HepG2 (cell line): ENCODE measurements around the gene ZC3H18. TPM values are rescaled to one million over a fixed set of nuclear protein-coding genes. Genes with fewer than 3 reads are reported as not detected.

ENCODE experiments used
- BHLHE40 ChIP-seq: IDR thresholded peaks from 2 replicates; pipeline ENCODE4 v1.6.1; 2011; ENCODE audit warnings: low read length, improper control_type of control experiment
- DPF2 ChIP-seq: sonication (generic); formaldehyde crosslinking; IDR thresholded peaks from 2 replicates; pipeline ENCODE4 v1.4.0; 2020; ENCODE audit warnings: mild to moderate bottlenecking, low read depth, missing genetic modification reagents, borderline replicate concordance
- FLYWCH1 ChIP-seq: sonication (generic); formaldehyde crosslinking; IDR thresholded peaks from 2 replicates; pipeline ENCODE4 v1.8.1; 2023; ENCODE audit warnings: mild to moderate bottlenecking, missing genetic modification reagents
- HOXA7 ChIP-seq: sonication (generic); formaldehyde crosslinking; IDR thresholded peaks from 2 replicates; pipeline ENCODE4 v1.8.1; 2022; ENCODE audit warnings: mild to moderate bottlenecking, missing genetic modification reagents, moderate library complexity
- MTA1 ChIP-seq: sonication (generic); formaldehyde crosslinking; IDR thresholded peaks from 2 replicates; pipeline ENCODE4 v1.4.0; 2020; ENCODE audit warnings: missing genetic modification reagents, mild to moderate bottlenecking, borderline replicate concordance
- NONO ChIP-seq, 2 experiments: fragments of 450-650 bp in 1 of 2; sonication (generic) in 1 of 2; formaldehyde crosslinking in 1 of 2; IDR thresholded peaks in 1 of 2; conservative IDR thresholded peaks in 1 of 2; 2 replicates each; pipeline versions ENCODE4 v1.6.1 to v1.8.0; 2017 to 2022; ENCODE audit warnings: mild to moderate bottlenecking in 1 of 2, missing genetic modification reagents in 1 of 2, moderate library complexity in 1 of 2
- XBP1 ChIP-seq: sonication (generic); formaldehyde crosslinking; IDR thresholded peaks from 2 replicates; pipeline ENCODE4 v1.5.0; 2020; ENCODE audit warnings: missing genetic modification reagents
- ZNF337 ChIP-seq: sonication (generic); formaldehyde crosslinking; IDR thresholded peaks from 2 replicates; pipeline ENCODE4 v1.5.1; 2020; ENCODE audit warnings: missing genetic modification reagents, low read depth, mild to moderate bottlenecking, borderline replicate concordance
- ZNF672 ChIP-seq: sonication (generic); formaldehyde crosslinking; IDR thresholded peaks from 2 replicates; pipeline ENCODE4 v1.8.1; 2022; ENCODE audit warnings: missing genetic modification reagents
- polyA plus RNA-seq, 8 experiments: library from polyadenylated mRNA; depleted of rRNA in 3 of 8; stranded (reverse) in 7 of 8; unstranded in 1 of 8; fragments of >200 nt; fragmentation: Illumina TruSeq in 4 of 8; extraction: Trizol in 4 of 8; gene quantifications; 2 replicates each; pipeline versions ENCODE4 v1.2.1 to v1.2.3, GENCODE V29; 2011 to 2016; ENCODE audit warnings: low read depth in 4 of 8, missing spikeins in 1 of 8, mixed read lengths in 1 of 8; ENCODE audit not compliant: insufficient read depth in 1 of 8
- total RNA-seq, 5 experiments: library from RNA; depleted of rRNA; stranded (reverse); fragments of >200 nt; fragmentation: Illumina TruSeq; extraction: Trizol; gene quantifications; 2 replicates each; pipeline ENCODE4 v1.2.3, GENCODE V29; 2016; ENCODE audit warnings: low read depth in 1 of 5
- TF ChIP-seq, protein P1 (sequence below): sonication (generic); formaldehyde crosslinking; IDR thresholded peaks from one replicate; pipeline ENCODE4 v1.5.1; 2020; ENCODE audit warnings: mild to moderate bottlenecking, missing genetic modification reagents; ENCODE audit errors: not compliant biosample characterization
- TF ChIP-seq, protein P2 (sequence below): sonication (generic); formaldehyde crosslinking; IDR thresholded peaks from 2 replicates; pipeline ENCODE4 v1.5.0; 2020; ENCODE audit warnings: missing genetic modification reagents
- TF ChIP-seq, protein P3 (sequence below): IDR thresholded peaks from 2 replicates; pipeline ENCODE4 v1.6.1; 2016; ENCODE audit warnings: low read depth

The ZC3H18 gene
- total and polyA plus RNA-seq, 2 of the 13 experiments (the other 11 are each of a cell fraction or from before 2014, with no cell fraction given): 11.2 to 27.4 TPM

DNA sequence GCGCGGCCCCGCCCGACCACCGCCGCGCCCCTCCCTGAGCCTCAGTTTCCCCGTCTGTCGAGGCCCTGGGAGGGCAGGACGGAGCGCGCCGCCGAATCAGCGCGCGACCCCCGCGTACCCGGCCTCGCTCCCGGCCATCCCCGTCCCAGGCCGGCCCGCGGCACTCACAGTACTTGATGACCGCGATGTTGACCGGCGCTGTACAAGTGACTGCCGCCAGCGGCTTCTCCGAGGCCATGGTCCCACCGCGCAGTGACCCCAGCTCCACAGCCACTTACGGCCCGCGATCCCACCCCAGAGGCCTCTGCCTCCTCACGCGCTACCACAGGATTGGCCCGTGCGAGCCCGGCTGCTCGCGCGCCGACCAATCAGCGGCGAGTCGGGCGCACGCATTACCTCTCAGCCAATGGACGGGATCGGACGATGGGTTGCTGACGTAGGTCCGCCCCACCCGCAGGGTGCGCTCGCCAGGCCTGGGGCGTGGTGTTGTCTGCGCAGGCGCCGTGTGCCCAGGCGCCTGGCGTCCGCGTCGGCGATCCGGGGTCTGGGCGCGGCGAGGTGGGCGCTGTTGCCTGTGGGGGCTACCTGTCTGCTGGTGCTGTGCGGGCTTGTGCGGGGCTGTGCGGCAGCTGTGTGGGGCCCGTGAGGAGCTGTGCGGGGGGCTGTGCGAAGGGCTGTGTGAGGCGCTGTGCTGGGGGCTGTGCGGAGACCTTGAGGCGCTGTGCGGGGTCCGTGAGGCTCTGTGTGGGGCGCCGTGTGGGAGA, 92.8 kb downstream of the ZC3H18 start, which contains the start of gene MVD (continued):
- TF ChIP-seq, protein P1, sequence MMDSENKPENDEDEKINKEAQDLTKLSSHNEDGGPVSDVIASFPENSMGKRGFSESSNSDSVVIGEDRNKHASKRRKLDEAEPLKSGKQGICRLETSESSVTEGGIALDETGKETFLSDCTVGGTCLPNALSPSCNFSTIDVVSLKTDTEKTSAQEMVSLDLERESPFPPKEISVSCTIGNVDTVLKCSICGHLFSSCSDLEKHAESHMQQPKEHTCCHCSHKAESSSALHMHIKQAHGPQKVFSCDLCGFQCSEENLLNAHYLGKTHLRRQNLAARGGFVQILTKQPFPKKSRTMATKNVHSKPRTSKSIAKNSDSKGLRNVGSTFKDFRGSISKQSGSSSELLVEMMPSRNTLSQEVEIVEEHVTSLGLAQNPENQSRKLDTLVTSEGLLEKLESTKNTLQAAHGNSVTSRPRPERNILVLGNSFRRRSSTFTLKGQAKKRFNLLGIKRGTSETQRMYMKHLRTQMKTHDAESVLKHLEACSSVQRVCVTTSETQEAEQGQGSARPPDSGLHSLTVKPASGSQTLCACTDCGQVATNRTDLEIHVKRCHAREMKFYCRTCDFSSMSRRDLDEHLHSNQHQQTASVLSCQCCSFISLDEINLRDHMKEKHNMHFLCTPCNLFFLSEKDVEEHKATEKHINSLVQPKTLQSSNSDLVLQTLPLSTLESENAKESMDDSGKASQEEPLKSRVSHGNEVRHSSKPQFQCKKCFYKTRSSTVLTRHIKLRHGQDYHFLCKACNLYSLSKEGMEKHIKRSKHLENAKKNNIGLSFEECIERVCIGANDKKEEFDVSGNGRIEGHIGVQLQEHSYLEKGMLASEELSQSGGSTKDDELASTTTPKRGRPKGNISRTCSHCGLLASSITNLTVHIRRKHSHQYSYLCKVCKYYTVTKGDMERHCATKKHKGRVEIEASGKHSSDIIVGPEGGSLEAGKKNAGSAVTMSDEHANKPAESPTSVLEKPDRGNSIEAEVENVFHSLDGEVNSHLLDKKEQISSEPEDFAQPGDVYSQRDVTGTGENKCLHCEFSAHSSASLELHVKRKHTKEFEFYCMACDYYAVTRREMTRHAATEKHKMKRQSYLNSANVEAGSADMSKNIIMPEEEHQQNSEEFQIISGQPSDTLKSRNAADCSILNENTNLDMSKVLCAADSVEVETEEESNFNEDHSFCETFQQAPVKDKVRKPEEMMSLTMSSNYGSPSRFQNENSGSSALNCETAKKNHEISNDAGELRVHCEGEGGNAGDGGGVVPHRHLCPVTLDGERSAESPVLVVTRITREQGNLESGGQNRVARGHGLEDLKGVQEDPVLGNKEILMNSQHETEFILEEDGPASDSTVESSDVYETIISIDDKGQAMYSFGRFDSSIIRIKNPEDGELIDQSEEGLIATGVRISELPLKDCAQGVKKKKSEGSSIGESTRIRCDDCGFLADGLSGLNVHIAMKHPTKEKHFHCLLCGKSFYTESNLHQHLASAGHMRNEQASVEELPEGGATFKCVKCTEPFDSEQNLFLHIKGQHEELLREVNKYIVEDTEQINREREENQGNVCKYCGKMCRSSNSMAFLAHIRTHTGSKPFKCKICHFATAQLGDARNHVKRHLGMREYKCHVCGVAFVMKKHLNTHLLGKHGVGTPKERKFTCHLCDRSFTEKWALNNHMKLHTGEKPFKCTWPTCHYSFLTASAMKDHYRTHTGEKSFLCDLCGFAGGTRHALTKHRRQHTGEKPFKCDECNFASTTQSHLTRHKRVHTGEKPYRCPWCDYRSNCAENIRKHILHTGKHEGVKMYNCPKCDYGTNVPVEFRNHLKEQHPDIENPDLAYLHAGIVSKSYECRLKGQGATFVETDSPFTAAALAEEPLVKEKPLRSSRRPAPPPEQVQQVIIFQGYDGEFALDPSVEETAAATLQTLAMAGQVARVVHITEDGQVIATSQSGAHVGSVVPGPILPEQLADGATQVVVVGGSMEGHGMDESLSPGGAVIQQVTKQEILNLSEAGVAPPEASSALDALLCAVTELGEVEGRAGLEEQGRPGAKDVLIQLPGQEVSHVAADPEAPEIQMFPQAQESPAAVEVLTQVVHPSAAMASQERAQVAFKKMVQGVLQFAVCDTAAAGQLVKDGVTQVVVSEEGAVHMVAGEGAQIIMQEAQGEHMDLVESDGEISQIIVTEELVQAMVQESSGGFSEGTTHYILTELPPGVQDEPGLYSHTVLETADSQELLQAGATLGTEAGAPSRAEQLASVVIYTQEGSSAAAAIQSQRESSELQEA (CRISPR knock-in tag): peak; percentile 54
- TF ChIP-seq, protein P2, sequence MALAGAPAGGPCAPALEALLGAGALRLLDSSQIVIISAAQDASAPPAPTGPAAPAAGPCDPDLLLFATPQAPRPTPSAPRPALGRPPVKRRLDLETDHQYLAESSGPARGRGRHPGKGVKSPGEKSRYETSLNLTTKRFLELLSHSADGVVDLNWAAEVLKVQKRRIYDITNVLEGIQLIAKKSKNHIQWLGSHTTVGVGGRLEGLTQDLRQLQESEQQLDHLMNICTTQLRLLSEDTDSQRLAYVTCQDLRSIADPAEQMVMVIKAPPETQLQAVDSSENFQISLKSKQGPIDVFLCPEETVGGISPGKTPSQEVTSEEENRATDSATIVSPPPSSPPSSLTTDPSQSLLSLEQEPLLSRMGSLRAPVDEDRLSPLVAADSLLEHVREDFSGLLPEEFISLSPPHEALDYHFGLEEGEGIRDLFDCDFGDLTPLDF (CRISPR knock-in tag): peak; percentile 77
- peak; percentile 93; the same call in 1 of the 2 replicates for TF ChIP-seq ZNF337
- peak; percentile 36; the same call in 1 of the 2 replicates for TF ChIP-seq ZNF672 (CRISPR knock-in tag)
- no peak for TF ChIP-seq FLYWCH1 (CRISPR knock-in tag)
- TF ChIP-seq XBP1 (CRISPR knock-in tag): peak; percentile 75; the same call in 1 of the 2 replicates
- peak; percentile 80 for TF ChIP-seq BHLHE40
- TF ChIP-seq DPF2 (CRISPR knock-in tag): no peak
- no peak for TF ChIP-seq NONO (IDR thresholded peaks at IDR 0.05)
- peak; percentile 95 for TF ChIP-seq NONO (CRISPR knock-in tag; conservative IDR thresholded peaks at IDR 0.05)
- TF ChIP-seq MTA1 (CRISPR knock-in tag): peak; percentile 70; the same call in 1 of the 2 replicates
- no peak for TF ChIP-seq HOXA7 (CRISPR knock-in tag)
- TF ChIP-seq, protein P3, sequence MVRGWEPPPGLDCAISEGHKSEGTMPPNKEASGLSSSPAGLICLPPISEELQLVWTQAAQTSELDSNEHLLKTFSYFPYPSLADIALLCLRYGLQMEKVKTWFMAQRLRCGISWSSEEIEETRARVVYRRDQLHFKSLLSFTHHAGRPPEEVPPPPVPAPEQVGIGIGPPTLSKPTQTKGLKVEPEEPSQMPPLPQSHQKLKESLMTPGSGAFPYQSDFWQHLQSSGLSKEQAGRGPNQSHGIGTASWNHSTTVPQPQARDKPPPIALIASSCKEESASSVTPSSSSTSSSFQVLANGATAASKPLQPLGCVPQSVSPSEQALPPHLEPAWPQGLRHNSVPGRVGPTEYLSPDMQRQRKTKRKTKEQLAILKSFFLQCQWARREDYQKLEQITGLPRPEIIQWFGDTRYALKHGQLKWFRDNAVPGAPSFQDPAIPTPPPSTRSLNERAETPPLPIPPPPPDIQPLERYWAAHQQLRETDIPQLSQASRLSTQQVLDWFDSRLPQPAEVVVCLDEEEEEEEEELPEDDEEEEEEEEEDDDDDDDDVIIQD (CRISPR knock-in tag): no peak
